ENCODE results near the gene SLC39A11. TPM values are rescaled to one million over a fixed set of nuclear protein-coding genes. Genes with fewer than 3 reads are reported as not detected.

SLC39A11 gene
- total and polyA plus RNA-seq, 2 donors: 9.4 to 23.8 TPM

DNA sequence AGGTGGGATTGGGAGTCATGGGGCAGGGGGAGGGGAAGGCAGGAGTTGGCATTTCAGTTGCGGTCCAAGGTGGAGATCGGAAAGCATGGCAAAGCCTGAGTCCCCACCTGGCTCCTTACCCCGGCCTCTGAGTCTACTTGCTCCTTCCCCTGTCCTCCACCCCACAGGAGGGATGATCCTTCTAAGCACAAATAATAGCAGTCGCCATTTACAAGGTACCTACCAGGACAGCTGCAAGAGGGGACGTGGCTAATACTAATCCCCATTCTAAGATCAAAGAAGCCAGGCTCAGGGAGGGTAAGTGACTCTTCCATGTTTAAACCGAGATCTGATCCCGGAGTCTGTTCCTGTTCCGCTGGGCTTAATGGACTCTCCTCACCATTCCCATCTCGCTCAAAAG, 396.3 kb downstream of the SLC39A11 start:
- no peaks in the 10 kb centered on the region for H3K36me3 ChIP-seq (ENCODE audit: insufficient read depth)
- no peak for DNase-seq (ENCODE audit: extremely low spot score)
- no peak overlapping the region for H3K27ac ChIP-seq (ENCODE audit: low read depth)
- H3K4me3 ChIP-seq (ENCODE audit: low read depth, low read length): no peak overlapping the region
- 88% methylated on average over 9 of the region's 9 CpGs for WGBS
- no peaks in the 10 kb centered on the region for H3K4me1 ChIP-seq (ENCODE audit: insufficient read depth)

DNA sequence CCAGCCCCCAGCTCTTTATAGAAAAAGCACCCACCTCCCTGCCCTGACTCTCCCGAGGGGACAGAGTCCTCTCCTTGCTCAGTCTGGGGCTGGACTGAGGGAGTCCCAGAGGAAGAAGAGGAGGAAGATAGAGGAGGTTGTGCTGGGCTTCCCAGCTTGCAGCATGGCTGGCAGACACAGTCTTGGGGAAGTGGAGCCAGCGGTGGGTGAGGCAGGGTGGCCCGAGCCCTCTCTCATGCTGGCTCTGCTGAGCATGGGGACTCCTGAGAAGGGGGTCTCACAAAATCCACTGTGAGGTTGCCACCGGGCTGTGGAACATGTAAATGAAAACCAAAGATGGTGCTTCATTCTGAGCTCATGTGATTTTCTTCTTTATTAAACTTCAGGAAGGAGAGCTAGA, 398.5 kb downstream of the SLC39A11 start:
- no peaks in the 10 kb centered on the region for H3K36me3 ChIP-seq (ENCODE audit: insufficient read depth)
- no peak overlapping the region for H3K4me3 ChIP-seq (ENCODE audit: low read depth, low read length)
- WGBS: 89% methylated on average over 4 of the region's 4 CpGs
- H3K27ac ChIP-seq (ENCODE audit: low read depth): no peak overlapping the region
- DNase-seq (ENCODE audit: extremely low spot score): no peak
- H3K4me1 ChIP-seq (ENCODE audit: insufficient read depth): no peaks in the 10 kb centered on the region

DNA sequence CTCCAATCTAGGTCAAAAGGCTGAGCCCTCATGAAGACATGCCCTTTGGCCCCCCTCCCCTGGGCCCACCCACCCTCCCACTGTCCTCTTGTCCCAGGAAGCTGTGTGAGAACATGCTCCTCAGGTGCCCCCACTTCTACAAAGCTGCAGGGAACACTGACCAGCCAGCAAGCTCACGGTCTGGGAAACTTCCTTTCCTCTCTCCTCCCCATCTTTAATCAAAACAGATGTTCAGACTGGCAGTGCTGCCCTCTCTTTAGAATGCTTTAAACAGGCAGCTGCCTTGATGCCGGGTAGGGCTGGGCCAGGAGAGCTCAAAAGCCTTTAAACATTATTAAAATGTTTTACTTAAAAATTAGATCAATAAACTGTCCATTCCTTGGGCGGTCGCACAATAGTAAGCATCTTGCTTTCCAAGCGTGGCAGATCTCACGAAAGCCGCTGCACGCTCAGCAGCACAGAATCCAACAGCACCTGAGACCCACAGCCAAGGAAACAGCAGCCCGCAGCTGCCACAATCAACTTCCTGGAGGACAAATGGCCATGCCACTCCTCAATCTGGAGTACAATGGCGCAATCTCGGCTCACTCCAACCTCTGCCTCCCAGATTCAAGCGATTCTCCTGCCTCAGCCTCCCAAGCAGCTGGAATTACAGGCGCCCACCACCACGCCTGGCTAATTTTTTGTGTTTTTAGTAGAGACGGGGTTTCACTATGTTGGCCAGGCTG, 399.2 kb downstream of the SLC39A11 start:
- Histone ChIP-seq H3K4me1 (ENCODE audit: insufficient read depth) (peaks cover 2% of the 10 kb centered on the region), H3K36me3 (ENCODE audit: insufficient read depth) (no peaks in the 10 kb centered on the region), H3K27ac (ENCODE audit: low read depth) (no peak overlapping the region), H3K4me3 (ENCODE audit: low read depth, low read length) (no peak overlapping the region)
- 88% methylated on average over 15 of the region's 15 CpGs for WGBS
- no peak for DNase-seq (ENCODE audit: extremely low spot score)

- no peak overlapping the region for H3K4me3 ChIP-seq (ENCODE audit: low read depth, low read length)
- 40% methylated on average over 2 of the region's 2 CpGs for WGBS
- DNase-seq (ENCODE audit: extremely low spot score): no peak
- peaks cover 2% of the 10 kb centered on the region for H3K4me1 ChIP-seq (ENCODE audit: insufficient read depth)
- no peak overlapping the region for H3K27ac ChIP-seq (ENCODE audit: low read depth)
- no peaks in the 10 kb centered on the region for H3K36me3 ChIP-seq (ENCODE audit: insufficient read depth)
Measured at GRCh38 chr17:72692676-72693075, 399.8 kb downstream of the SLC39A11 start.

- WGBS: 88% methylated on average over 4 of the region's 4 CpGs
- H3K27ac ChIP-seq (ENCODE audit: low read depth): no peak overlapping the region
- H3K4me3 ChIP-seq (ENCODE audit: low read depth, low read length): no peak overlapping the region
- peaks cover 2% of the 10 kb centered on the region for H3K4me1 ChIP-seq (ENCODE audit: insufficient read depth)
- no peaks in the 10 kb centered on the region for H3K36me3 ChIP-seq (ENCODE audit: insufficient read depth)
- no peak for DNase-seq (ENCODE audit: extremely low spot score)
Measured at GRCh38 chr17:72691586-72691985, 400.9 kb downstream of the SLC39A11 start.

- DNase-seq (ENCODE audit: extremely low spot score): no peak
- WGBS: 90% methylated on average over 3 of the region's 3 CpGs
- peaks cover 2% of the 10 kb centered on the region for H3K4me1 ChIP-seq (ENCODE audit: insufficient read depth)
- no peak overlapping the region for H3K4me3 ChIP-seq (ENCODE audit: low read depth, low read length)
- no peak overlapping the region for H3K27ac ChIP-seq (ENCODE audit: low read depth)
- H3K36me3 ChIP-seq (ENCODE audit: insufficient read depth): no peaks in the 10 kb centered on the region
Measured at GRCh38 chr17:72691017-72691416, 401.5 kb downstream of the SLC39A11 start.

DNA sequence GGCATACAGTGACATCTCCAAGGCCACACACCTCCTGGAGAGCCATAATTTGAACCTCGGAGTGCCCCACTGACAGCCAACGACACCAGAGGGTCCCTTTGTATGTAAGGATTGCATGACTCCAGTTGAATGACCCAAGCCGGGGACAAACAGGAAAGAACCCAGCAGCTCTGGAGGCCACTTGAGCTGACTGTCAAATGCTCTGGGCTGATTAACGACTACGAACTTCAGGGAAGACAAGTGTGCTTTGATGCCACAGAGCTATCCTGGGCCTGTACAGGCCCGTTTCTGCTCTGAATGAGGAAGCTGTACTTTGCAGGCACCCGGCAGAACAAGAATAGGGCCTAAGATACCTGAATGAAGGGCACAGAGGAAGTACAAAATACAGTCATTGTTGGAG, 404.6 kb downstream of the SLC39A11 start:
- DNase-seq (ENCODE audit: extremely low spot score): peak; percentile 41
- H3K4me3 ChIP-seq (ENCODE audit: low read depth, low read length): no peak overlapping the region

GRCh38 chr17:72684405-72685020, 408.0 kb downstream of the SLC39A11 start:
- DNase-seq (ENCODE audit: extremely low spot score): no peak
- 68% methylated on average over 11 of the region's 11 CpGs for WGBS
- no peak overlapping the region for H3K4me3 ChIP-seq (ENCODE audit: low read depth, low read length)
- H3K4me1 ChIP-seq (ENCODE audit: insufficient read depth): peaks cover 2% of the 10 kb centered on the region
- peak overlapping the region; percentile 43 for H3K27ac ChIP-seq (ENCODE audit: low read depth)
- no peaks in the 10 kb centered on the region for H3K36me3 ChIP-seq (ENCODE audit: insufficient read depth)

More for the DNA sequence above, 404.6 kb downstream of the SLC39A11 start:
- H3K4me1 ChIP-seq (ENCODE audit: insufficient read depth): peaks cover 2% of the 10 kb centered on the region
- no peak overlapping the region for H3K27ac ChIP-seq (ENCODE audit: low read depth)
- 67% methylated on average over 7 of the region's 7 CpGs for WGBS
- no peaks in the 10 kb centered on the region for H3K36me3 ChIP-seq (ENCODE audit: insufficient read depth)

- Histone ChIP-seq H3K36me3 (ENCODE audit: insufficient read depth) (no peaks in the 10 kb centered on the region), H3K4me3 (ENCODE audit: low read depth, low read length) (no peak overlapping the region), H3K27ac (ENCODE audit: low read depth) (peak overlapping the region; percentile 43), H3K4me1 (ENCODE audit: insufficient read depth) (no peaks in the 10 kb centered on the region)
- 43% methylated on average over 10 of the region's 10 CpGs for WGBS
- peak; percentile 52 for DNase-seq (ENCODE audit: extremely low spot score)
Measured at GRCh38 chr17:72683506-72684404, 408.7 kb downstream of the SLC39A11 start.

DNA sequence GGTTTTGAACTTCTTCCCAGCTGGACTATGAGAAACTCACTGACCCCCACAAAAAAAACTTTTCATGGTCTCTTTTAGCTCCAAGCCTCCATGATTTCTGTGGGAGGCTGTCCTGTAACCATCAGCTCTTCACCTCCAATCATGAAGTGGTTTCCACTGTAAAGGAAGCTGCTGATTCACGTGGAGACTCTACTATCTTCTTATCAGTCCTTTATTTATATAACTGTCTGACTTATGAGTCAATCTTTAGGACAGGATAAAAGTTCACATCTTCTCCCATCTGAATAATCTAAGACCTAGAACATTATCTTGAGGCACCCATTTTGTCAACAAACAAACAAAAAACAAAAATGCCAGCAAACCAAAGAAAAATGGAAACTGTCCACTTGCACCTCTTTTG, 409.9 kb downstream of the SLC39A11 start:
- 22% methylated on average over 1 of the region's 1 CpG for WGBS
- no peak for DNase-seq (ENCODE audit: extremely low spot score)

DNA sequence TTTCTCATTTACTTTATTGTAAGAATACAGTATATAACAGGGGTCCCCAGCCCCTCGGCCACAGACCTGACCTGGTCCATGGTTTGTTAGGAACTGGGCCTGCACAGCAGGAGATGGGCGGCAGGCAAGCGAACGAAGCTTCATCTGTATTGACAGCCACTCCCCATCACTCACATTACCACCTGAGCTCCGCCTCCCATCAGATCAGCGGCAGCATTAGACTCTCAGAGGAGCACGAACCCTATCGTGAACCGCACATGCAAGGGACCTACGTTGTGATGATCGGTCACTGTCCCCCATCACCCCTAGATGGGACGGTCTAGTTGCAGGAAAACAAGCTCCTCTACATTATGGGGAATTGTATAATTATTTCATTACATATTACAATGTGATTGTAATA, 410.6 kb downstream of the SLC39A11 start:
- H3K4me1 ChIP-seq (ENCODE audit: insufficient read depth): no peaks in the 10 kb centered on the region
- no peaks in the 10 kb centered on the region for H3K36me3 ChIP-seq (ENCODE audit: insufficient read depth)
- H3K4me3 ChIP-seq (ENCODE audit: low read depth, low read length): no peak overlapping the region
- DNase-seq (ENCODE audit: extremely low spot score): no peak
- H3K27ac ChIP-seq (ENCODE audit: low read depth): no peak overlapping the region
- WGBS: 91% methylated on average over 12 of the region's 12 CpGs

More for the DNA sequence above, 409.9 kb downstream of the SLC39A11 start:
- H3K4me3 ChIP-seq (ENCODE audit: low read depth, low read length): no peak overlapping the region
- no peaks in the 10 kb centered on the region for H3K36me3 ChIP-seq (ENCODE audit: insufficient read depth)
- no peak overlapping the region for H3K27ac ChIP-seq (ENCODE audit: low read depth)
- H3K4me1 ChIP-seq (ENCODE audit: insufficient read depth): no peaks in the 10 kb centered on the region

- Histone ChIP-seq H3K27ac (ENCODE audit: low read depth) (no peak overlapping the region), H3K36me3 (ENCODE audit: insufficient read depth) (no peaks in the 10 kb centered on the region), H3K4me3 (ENCODE audit: low read depth, low read length) (no peak overlapping the region), H3K4me1 (ENCODE audit: insufficient read depth) (no peaks in the 10 kb centered on the region)
- WGBS: 78% methylated on average over 12 of the region's 12 CpGs
- DNase-seq (ENCODE audit: extremely low spot score): no peak
Measured at GRCh38 chr17:72677714-72678390, 414.6 kb downstream of the SLC39A11 start.

DNA sequence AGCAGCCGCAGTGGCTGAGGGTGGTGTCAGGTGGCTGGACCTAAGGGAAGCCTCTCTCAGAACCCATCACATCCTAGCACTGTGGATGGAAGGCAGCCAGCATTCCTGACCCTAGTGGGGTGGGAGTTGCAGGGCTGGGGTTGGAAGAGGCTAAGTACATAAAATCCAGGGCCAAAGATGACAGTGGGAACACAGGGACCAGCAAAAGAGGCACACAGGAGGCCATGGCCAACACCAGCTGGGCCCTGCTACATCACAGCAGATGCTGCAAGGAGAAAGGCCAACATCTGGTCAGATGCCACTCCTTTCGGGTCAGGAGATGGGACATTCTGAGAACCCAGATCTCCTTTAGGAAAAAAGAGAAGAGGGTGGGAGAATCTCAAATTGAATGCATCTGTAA, 415.4 kb downstream of the SLC39A11 start:
- DNase-seq (ENCODE audit: extremely low spot score): no peak
- WGBS: 94% methylated on average over 2 of the region's 2 CpGs
- Histone ChIP-seq H3K27ac (ENCODE audit: low read depth) (no peak overlapping the region), H3K36me3 (ENCODE audit: insufficient read depth) (no peaks in the 10 kb centered on the region), H3K4me1 (ENCODE audit: insufficient read depth) (no peaks in the 10 kb centered on the region), H3K4me3 (ENCODE audit: low read depth, low read length) (no peak overlapping the region)

Data from urinary bladder (tissue), 4 donors.